Type B pancreatic cell (in vitro differentiated cells): Measurements from ENCODE around the gene PPFIBP2. TPM values are rescaled to one million over a fixed set of nuclear protein-coding genes. Genes with fewer than 3 reads are reported as not detected.

Source experiments
- DNase-seq: peaks from one replicate; pipeline ENCODE4 v3.0.0; 2021; ENCODE audit warnings: mixed read lengths; ENCODE audit not compliant: unreplicated experiment; ENCODE audit errors: extremely low spot score
- H3K27ac Mint-ChIP-seq: 2 replicates; pipeline ENCODE4 v1.8.0; 2021; ENCODE audit warnings: mild to moderate bottlenecking, mixed read lengths
- H3K27me3 Mint-ChIP-seq: 2 replicates; pipeline ENCODE4 v1.8.0; 2021; ENCODE audit warnings: mixed read lengths
- H3K36me3 Mint-ChIP-seq: 2 replicates; pipeline ENCODE4 v1.8.0; 2021; ENCODE audit warnings: mixed read lengths
- H3K4me1 Mint-ChIP-seq: one replicate; pipeline ENCODE4 v1.8.0; 2021; ENCODE audit warnings: mixed read lengths; ENCODE audit not compliant: unreplicated experiment
- H3K4me3 Mint-ChIP-seq: 2 replicates; pipeline ENCODE4 v1.8.0; 2021; ENCODE audit warnings: mild to moderate bottlenecking, mixed read lengths
- H3K9me3 Mint-ChIP-seq: 2 replicates; pipeline ENCODE4 v1.8.0; 2021; ENCODE audit warnings: mixed read lengths
- total RNA-seq: library from RNA; stranded (reverse); gene quantifications from 2 replicates; pipeline ENCODE4 v1.2.1, GENCODE V29; 2021; ENCODE audit warnings: low replicate concordance
- TF ChIP-seq, protein P1 (sequence below): fragments of 200-600 bp; sonication (generic); conservative IDR thresholded peaks from 2 replicates; pipeline ENCODE4 v1.5.0; 2021; ENCODE audit warnings: antibody characterized with exemption, mild to moderate bottlenecking

The PPFIBP2 gene
- total RNA-seq, 1 donor from 2014 or later, result 70.7 TPM

DNA sequence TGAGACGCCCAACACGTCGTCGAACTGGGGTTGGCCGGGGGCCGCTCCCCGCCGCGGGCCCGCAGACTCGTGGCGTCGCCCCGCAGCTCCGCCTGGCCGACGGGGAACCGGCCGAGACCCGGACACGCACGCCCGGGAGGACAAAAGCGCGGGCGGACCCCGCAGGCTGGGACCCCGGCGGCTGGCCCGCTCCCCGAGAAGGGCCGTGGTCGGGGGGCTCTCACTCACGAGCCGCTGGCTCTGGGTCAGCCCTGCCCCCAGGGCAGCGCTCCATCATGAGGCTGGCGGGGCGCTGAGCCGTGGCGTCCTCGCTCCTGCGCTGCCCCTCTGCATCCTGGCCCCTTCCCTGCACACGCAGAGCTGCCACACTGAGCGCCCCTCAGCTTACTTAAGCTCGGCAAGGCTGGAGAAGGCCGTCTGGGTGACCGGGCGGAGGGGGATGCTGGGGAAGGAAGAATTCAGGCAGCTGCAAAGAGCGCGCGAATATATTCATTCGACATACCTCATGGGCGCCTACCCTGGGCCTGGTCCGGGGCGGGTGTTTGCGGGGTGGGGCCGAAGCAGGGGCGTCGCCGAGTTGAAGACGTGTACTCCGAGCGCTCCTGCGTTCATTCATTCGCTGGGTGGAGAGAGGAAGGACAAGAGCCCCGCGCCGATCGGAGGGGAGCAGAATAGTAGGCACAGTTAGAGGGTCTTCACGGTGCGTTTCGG lies 160.1 kb downstream of the PPFIBP2 start:
- no peaks in the 10 kb centered on the region for H3K9me3 Mint-ChIP-seq
- DNase-seq, result no peak
- peak overlapping the region; percentile 91 for H3K4me3 Mint-ChIP-seq
- peaks cover 73% of the 10 kb centered on the region for H3K4me1 Mint-ChIP-seq
- peak overlapping the region; percentile 92 for H3K27ac Mint-ChIP-seq
- peaks cover 4% of the 10 kb centered on the region for H3K27me3 Mint-ChIP-seq
- TF ChIP-seq, protein P1, sequence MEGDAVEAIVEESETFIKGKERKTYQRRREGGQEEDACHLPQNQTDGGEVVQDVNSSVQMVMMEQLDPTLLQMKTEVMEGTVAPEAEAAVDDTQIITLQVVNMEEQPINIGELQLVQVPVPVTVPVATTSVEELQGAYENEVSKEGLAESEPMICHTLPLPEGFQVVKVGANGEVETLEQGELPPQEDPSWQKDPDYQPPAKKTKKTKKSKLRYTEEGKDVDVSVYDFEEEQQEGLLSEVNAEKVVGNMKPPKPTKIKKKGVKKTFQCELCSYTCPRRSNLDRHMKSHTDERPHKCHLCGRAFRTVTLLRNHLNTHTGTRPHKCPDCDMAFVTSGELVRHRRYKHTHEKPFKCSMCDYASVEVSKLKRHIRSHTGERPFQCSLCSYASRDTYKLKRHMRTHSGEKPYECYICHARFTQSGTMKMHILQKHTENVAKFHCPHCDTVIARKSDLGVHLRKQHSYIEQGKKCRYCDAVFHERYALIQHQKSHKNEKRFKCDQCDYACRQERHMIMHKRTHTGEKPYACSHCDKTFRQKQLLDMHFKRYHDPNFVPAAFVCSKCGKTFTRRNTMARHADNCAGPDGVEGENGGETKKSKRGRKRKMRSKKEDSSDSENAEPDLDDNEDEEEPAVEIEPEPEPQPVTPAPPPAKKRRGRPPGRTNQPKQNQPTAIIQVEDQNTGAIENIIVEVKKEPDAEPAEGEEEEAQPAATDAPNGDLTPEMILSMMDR, result no peak
- H3K36me3 Mint-ChIP-seq, result peaks cover 5% of the 10 kb centered on the region

DNA sequence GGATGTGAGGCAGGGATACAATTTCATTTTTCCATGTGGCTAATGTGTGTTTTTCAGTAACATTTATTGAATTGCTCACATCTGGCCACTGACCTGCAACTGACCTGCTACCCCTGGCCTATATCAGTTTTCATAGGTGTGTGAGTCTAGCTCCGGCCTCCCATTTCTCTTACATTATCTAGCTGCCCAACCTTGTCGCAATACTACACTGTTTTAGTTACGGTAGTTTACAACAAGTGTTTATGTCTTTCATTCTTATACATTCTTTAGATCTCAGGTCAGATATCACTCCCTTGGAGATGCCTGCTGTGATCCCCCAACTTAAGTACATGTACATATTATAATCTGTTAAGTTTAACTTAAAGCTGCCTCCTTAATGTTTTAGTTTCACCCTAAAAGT lies 161.8 kb downstream of the PPFIBP2 start:
- no peak for DNase-seq
- H3K36me3 Mint-ChIP-seq, result no peaks in the 10 kb centered on the region
- peak overlapping the region; percentile 91 for H3K4me3 Mint-ChIP-seq
- peaks cover 4% of the 10 kb centered on the region for H3K27me3 Mint-ChIP-seq
- peak overlapping the region; percentile 12 for H3K27ac Mint-ChIP-seq
- H3K4me1 Mint-ChIP-seq, result peaks cover 66% of the 10 kb centered on the region
- H3K9me3 Mint-ChIP-seq, result no peaks in the 10 kb centered on the region
- TF ChIP-seq, protein P1, result no peak

DNA sequence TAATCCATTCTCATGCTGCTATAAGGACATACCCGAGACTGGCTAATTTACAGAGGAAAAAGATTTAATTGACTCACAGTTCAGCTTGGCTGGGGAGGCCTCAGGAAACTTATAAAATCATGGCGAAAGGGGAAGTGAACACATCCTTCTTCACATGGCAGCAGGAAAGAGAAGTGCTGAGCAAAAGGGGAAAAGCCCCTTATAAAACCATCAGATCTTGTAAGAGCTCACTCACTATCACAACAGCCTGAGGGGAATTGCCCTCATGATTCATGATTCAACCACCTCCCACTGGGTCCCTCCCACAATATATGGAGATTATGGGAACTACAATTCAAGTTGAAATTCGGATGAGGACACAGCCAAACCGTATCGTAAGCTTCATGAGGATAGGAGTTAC lies 163.3 kb downstream of the PPFIBP2 start:
- Mint-ChIP-seq H3K4me1 (peaks cover 54% of the 10 kb centered on the region), H3K27ac (peak overlapping the region; percentile 3)

DNA sequence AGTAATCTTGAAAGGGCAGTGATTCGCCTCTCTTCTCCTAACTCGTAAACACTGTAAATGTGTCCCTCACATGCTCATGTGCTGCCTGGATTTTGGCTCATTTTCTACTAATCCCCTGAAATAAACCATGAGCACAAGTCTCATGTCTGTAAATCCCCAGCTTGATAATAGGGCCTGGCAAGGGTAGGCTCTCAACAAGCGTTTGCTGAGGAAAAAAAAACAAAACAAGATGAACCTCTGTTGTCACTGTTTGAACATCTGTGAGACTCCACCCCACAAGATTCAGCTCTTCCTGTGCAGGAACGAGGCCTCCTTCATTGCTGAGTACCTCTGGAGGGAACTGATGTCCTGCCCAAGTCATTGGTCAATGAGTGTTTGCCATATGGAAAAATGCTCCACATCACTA lies 164.0 kb downstream of the PPFIBP2 start:
- H3K27me3 Mint-ChIP-seq, result peaks cover 4% of the 10 kb centered on the region
- no peaks in the 10 kb centered on the region for H3K36me3 Mint-ChIP-seq
- no peaks in the 10 kb centered on the region for H3K9me3 Mint-ChIP-seq
- H3K27ac Mint-ChIP-seq, result peak overlapping the region; percentile 48
- peaks cover 47% of the 10 kb centered on the region for H3K4me1 Mint-ChIP-seq
- TF ChIP-seq, protein P1, result no peak
- peak overlapping the region; percentile 34 for H3K4me3 Mint-ChIP-seq
- no peak for DNase-seq

More for the DNA sequence above, 163.3 kb downstream of the PPFIBP2 start:
- DNase-seq, result no peak
- Mint-ChIP-seq H3K9me3 (no peaks in the 10 kb centered on the region), H3K4me3 (no peak overlapping the region), H3K36me3 (no peaks in the 10 kb centered on the region), H3K27me3 (peaks cover 4% of the 10 kb centered on the region)
- TF ChIP-seq, protein P1, result no peak

DNA sequence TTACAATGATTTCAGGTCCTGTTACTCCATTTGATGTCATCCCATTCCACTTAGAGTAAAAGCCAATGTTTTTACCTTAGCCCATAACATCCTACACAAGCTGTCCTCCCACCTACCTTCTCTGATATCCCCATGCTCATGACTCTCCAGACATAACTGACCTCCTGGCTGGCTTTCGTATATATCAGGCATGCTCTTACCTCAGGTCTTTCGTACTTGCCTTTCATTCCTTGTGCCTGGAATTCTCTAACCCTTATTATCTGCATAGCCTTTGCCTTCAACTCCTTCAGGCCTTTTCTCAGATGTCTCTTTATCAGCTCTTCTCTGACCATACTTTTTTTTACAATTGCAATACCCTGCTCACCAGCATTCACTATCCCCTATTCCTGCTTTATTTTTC lies 169.8 kb downstream of the PPFIBP2 start:
- TF ChIP-seq, protein P1, result no peak
- peaks cover 10% of the 10 kb centered on the region for H3K4me1 Mint-ChIP-seq
- H3K9me3 Mint-ChIP-seq, result no peaks in the 10 kb centered on the region
- H3K27ac Mint-ChIP-seq, result no peak overlapping the region
- no peak for DNase-seq
- no peaks in the 10 kb centered on the region for H3K36me3 Mint-ChIP-seq
- H3K27me3 Mint-ChIP-seq, result no peaks in the 10 kb centered on the region
- no peak overlapping the region for H3K4me3 Mint-ChIP-seq
